ENCODE data around the gene FAM241B. TPM values are rescaled to one million over a fixed set of nuclear protein-coding genes. Genes with fewer than 3 reads are reported as not detected.

Gene FAM241B
- total RNA-seq, 1 donor from 2014 or later = 12.5 TPM

DNA sequence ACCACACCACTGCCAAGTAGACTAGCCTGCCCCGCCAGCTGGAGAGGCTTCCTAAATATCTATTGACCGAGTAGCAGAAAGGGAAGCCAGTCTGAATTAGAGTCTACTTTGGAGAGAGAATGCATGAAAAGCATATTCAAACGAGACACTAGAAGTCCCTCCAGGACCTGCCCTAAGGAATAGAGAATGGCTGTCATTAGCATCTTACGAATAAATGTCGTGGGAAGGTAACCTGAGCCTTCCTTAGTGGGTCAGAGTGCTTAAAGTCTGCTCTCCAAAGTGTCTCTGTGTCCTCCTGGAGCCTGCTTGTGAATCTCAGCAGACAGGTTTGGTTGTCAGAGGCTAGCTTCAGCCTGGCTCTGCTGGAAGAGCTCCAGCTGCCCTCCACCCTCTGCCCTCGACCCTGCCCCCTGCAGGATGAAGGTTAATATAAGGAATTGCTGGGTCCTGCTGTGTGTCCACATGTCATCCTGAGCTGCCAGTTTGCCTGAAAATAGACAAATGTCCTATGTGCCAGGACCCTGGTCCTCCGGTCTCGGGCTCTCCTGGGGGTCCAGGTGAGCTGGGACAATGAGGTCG, 33.4 kb downstream of the FAM241B start:
- TF ChIP-seq, protein P1, sequence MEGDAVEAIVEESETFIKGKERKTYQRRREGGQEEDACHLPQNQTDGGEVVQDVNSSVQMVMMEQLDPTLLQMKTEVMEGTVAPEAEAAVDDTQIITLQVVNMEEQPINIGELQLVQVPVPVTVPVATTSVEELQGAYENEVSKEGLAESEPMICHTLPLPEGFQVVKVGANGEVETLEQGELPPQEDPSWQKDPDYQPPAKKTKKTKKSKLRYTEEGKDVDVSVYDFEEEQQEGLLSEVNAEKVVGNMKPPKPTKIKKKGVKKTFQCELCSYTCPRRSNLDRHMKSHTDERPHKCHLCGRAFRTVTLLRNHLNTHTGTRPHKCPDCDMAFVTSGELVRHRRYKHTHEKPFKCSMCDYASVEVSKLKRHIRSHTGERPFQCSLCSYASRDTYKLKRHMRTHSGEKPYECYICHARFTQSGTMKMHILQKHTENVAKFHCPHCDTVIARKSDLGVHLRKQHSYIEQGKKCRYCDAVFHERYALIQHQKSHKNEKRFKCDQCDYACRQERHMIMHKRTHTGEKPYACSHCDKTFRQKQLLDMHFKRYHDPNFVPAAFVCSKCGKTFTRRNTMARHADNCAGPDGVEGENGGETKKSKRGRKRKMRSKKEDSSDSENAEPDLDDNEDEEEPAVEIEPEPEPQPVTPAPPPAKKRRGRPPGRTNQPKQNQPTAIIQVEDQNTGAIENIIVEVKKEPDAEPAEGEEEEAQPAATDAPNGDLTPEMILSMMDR (conservative IDR thresholded peaks at IDR 0.05) = peak; percentile 24
- no peak overlapping the region for H3K4me3 Mint-ChIP-seq
- no peaks in the 10 kb centered on the region for H3K9me3 Mint-ChIP-seq
- peaks cover 9% of the 10 kb centered on the region for H3K4me1 Mint-ChIP-seq
- no peaks in the 10 kb centered on the region for H3K27me3 Mint-ChIP-seq (ENCODE audit: low read depth)
- H3K27ac Mint-ChIP-seq (ENCODE audit: unreplicated experiment) = no peak overlapping the region
- no peaks in the 10 kb centered on the region for H3K36me3 Mint-ChIP-seq (ENCODE audit: low read depth)
- DNase-seq (ENCODE audit: low read depth, low spot score) = no peak

DNA sequence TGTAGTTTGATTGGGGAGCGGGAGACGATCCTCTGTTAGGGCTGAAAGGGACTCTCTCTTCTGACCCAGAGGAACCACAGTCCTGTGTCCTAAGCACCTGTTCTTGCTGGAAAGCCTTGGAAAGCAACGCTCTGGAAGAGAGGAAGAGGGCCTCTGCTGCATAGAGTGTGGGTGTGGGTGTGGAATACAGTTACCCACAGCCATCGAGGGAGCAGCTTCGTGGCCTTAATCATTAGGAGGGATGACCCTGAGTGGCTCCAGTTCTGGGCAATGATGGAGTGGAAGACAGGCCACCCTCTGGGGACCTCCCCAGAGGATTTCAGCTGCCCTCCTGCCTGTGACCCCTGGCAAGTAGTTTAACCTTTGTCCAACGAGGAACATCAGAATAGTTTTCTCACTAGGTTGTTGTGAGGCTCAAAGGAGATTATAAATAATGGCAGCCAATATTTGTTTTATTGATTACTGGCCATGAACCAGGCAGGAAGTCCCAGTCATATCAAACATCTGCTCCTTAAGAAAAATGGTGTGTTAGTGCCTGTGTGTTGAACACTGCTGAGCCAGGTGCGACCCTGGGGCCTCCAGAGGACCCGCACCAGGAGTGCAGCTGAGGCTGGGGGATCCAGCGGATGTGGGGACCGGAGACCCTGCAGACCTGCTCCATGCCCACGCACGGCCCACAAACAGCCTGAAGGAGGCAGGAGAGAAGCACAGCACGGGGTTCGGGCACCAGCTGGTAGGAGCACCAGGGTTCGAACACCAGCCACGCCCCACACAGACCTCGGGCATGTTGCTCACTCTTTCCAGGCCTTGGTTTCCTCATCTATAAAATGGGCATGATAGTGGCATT, 35.6 kb downstream of the FAM241B start:
- H3K4me3 Mint-ChIP-seq = no peak overlapping the region
- H3K36me3 Mint-ChIP-seq (ENCODE audit: low read depth) = no peaks in the 10 kb centered on the region
- TF ChIP-seq, protein P1 (conservative IDR thresholded peaks at IDR 0.05) = no peak
- H3K4me1 Mint-ChIP-seq = peaks cover 6% of the 10 kb centered on the region
- no peak for DNase-seq (ENCODE audit: low read depth, low spot score)
- peaks cover 9% of the 10 kb centered on the region for H3K27me3 Mint-ChIP-seq (ENCODE audit: low read depth)
- no peak overlapping the region for H3K27ac Mint-ChIP-seq (ENCODE audit: unreplicated experiment)
- H3K9me3 Mint-ChIP-seq = no peaks in the 10 kb centered on the region

DNA sequence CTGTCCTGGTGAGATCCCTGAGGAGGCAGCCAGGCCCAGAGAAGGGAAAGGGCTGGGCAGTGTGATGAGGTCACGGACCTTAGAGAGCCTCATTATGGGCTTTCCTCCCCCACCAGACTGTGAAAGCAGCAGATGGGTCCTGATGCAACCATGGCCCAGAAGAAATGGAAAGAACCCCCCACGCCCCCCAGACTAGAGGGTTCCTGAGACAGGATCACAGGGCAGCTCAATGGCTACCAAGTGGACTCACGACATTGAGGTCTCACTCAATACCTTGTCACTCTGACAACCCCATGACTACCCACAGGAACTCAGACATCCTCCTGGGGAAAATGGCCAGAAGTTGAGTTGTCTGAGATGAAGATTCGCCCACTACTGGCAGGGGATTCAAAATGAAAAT, 36.7 kb downstream of the FAM241B start:
- H3K36me3 Mint-ChIP-seq (ENCODE audit: low read depth) = no peaks in the 10 kb centered on the region
- H3K27ac Mint-ChIP-seq (ENCODE audit: unreplicated experiment) = no peak overlapping the region
- peaks cover 1% of the 10 kb centered on the region for H3K4me1 Mint-ChIP-seq
- H3K27me3 Mint-ChIP-seq (ENCODE audit: low read depth) = peaks cover 16% of the 10 kb centered on the region
- no peaks in the 10 kb centered on the region for H3K9me3 Mint-ChIP-seq
- TF ChIP-seq, protein P1 (conservative IDR thresholded peaks at IDR 0.05) = no peak
- no peak for DNase-seq (ENCODE audit: low read depth, low spot score)
- no peak overlapping the region for H3K4me3 Mint-ChIP-seq

DNA sequence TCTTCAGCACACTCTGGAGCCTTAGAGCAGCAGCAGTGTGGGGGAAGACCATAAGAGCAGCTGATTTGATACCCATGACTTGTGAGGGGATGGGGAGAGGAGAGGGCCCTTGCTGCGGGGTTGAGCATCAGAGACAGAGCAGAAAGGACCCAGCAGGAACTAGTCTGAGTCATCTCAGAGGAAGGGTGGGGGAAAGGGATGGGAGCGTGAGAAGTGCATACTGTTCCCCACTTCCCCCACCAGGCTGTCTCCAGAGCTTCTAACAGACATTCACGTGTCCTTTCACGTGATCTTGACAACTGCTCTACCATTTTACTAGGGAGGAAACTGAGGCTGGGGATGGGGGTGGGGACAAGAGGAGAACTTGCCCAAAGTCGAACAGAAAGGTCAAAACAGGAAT, 38.7 kb downstream of the FAM241B start:
- DNase-seq (ENCODE audit: low read depth, low spot score) = no peak
- H3K36me3 Mint-ChIP-seq (ENCODE audit: low read depth) = no peaks in the 10 kb centered on the region
- no peaks in the 10 kb centered on the region for H3K4me1 Mint-ChIP-seq
- H3K9me3 Mint-ChIP-seq = no peaks in the 10 kb centered on the region
- no peak overlapping the region for H3K4me3 Mint-ChIP-seq
- TF ChIP-seq, protein P1 (conservative IDR thresholded peaks at IDR 0.05) = no peak
- no peak overlapping the region for H3K27ac Mint-ChIP-seq (ENCODE audit: unreplicated experiment)
- peaks cover 19% of the 10 kb centered on the region for H3K27me3 Mint-ChIP-seq (ENCODE audit: low read depth)

DNA sequence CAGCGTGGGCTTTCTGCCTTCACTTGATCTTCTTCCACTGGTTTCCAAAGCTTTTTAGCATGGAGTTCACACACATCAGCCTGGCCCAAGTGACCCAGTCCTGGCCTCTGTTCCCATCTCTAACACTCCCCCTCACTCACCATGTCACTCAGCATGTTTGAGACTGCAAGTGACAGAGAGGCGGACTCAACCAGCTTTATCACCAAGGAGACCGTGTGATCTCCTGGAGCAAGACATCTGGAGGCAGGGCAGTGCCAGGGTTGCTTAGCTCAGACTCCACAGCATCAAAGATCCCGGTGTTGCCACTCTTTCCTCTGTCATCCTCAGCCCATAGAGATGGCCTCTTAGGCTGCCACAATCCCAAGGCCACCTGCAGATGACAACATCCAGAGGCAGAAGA, 39.4 kb downstream of the FAM241B start:
- Mint-ChIP-seq H3K9me3 (no peaks in the 10 kb centered on the region), H3K4me3 (no peak overlapping the region), H3K27me3 (ENCODE audit: low read depth) (peaks cover 19% of the 10 kb centered on the region), H3K27ac (ENCODE audit: unreplicated experiment) (no peak overlapping the region), H3K36me3 (ENCODE audit: low read depth) (no peaks in the 10 kb centered on the region), H3K4me1 (no peaks in the 10 kb centered on the region)
- no peak for DNase-seq (ENCODE audit: low read depth, low spot score)
- TF ChIP-seq, protein P1 (conservative IDR thresholded peaks at IDR 0.05) = no peak
